Endothelial cell of umbilical vein (primary cell): ENCODE measurements around the gene RPS14. TPM values are rescaled to one million over a fixed set of nuclear protein-coding genes. Genes with fewer than 3 reads are reported as not detected.
"Not testable (repeated sequence)": the region's sequence is repeated elsewhere in the genome, so short reads cannot be mapped to it uniquely, and the experiment has no call there.

Experiments
- BruUV-seq: library from RNA; stranded (reverse); fragments of 400-500 nt; replicated peaks from 2 replicates; lab custom pipeline; 2021; lab: Mats Ljungman, UMichigan
- CTCF ChIA-PET: fragments of 300-600, 350-600 bp; sonication (Branson Sonifier 250); formaldehyde crosslinking; loops from one replicate; lab custom pipeline; 2021; ENCODE audit warnings: antibody characterized with exemption, inconsistent platforms; lab: Charles Lee
- POLR2A ChIA-PET: fragments of 300-600, 350-600 bp; sonication (Branson Sonifier 250); formaldehyde crosslinking; loops from one replicate; lab custom pipeline; 2021; ENCODE audit warnings: antibody characterized with exemption, inconsistent platforms; lab: Charles Lee
- DNase-seq: peaks from one replicate; pipeline ENCODE4 v3.0.0-alpha.2; 2011; ENCODE audit warnings: low read depth, low spot score
- FAIRE-seq: peaks from 2 replicates; lab custom pipeline; 2011; peaks lifted over from hg19 to GRCh38; lab: Jason Lieb, UNC
- H2AFZ ChIP-seq: 2 replicates; pipeline ENCODE4 v1.6.0; 2012; ENCODE audit warnings: low read depth, low read length, control low read depth, inconsistent platforms
- H3K27ac ChIP-seq: 2 replicates; pipeline ENCODE4 v1.5.1; 2011; ENCODE audit warnings: low read depth, mild to moderate bottlenecking, control low read depth, low read length, moderate library complexity; ENCODE audit not compliant: insufficient read depth
- H3K27me3 ChIP-seq, 2 experiments: 2 replicates each; pipeline versions ENCODE4 v1.6.0 to v1.6.1; 2011; ENCODE audit warnings: low read length in 2 of 2, mixed read lengths in 1 of 2; ENCODE audit not compliant: control insufficient read depth in 2 of 2, insufficient read depth in 2 of 2
- H3K36me3 ChIP-seq, 2 experiments: 2 replicates in 1 of 2; 3 replicates in 1 of 2; pipeline ENCODE4 v1.5.1; 2011; ENCODE audit warnings: low read length in 2 of 2, mild to moderate bottlenecking in 1 of 2, moderate library complexity in 1 of 2; ENCODE audit not compliant: control insufficient read depth in 2 of 2, insufficient read depth in 2 of 2; ENCODE audit errors: extremely low read depth in 1 of 2
- H3K4me1 ChIP-seq: 3 replicates; pipeline ENCODE4 v1.5.1; 2011; ENCODE audit warnings: mild to moderate bottlenecking, low read length; ENCODE audit not compliant: control insufficient read depth, insufficient read depth; ENCODE audit errors: extremely low read depth
- H3K4me2 ChIP-seq: 2 replicates; pipeline ENCODE4 v1.6.1; 2011; ENCODE audit warnings: low read length, control low read depth, mixed read lengths; ENCODE audit not compliant: insufficient read depth
- H3K4me3 ChIP-seq, 3 experiments: fragments of 200-600 bp in 1 of 3; sonication (generic), shearing (Covaris generic) in 1 of 3; replicated peaks in 1 of 3; 2 replicates each; pipeline ENCODE4 v1.5.1; 2011 to 2016; ENCODE audit warnings: control low read depth in 3 of 3, low read length in 3 of 3, mild to moderate bottlenecking in 2 of 3, inconsistent platforms in 1 of 3, low read depth in 1 of 3, moderate library complexity in 1 of 3; ENCODE audit not compliant: insufficient read depth in 1 of 3
- H3K79me2 ChIP-seq: 2 replicates; pipeline ENCODE4 v1.6.0; 2012; ENCODE audit warnings: low read length, inconsistent platforms; ENCODE audit not compliant: control insufficient read depth, insufficient read depth
- H3K9ac ChIP-seq: replicated peaks from 2 replicates; pipeline ENCODE3; 2011; ENCODE audit warnings: low read length, control low read depth; ENCODE audit not compliant: insufficient read depth; ENCODE audit errors: extremely low read depth
- H3K9me1 ChIP-seq: replicated peaks from 3 replicates; pipeline ENCODE4 v1.6.0; 2011; ENCODE audit warnings: mild to moderate bottlenecking, low read length; ENCODE audit not compliant: control insufficient read depth, insufficient read depth; ENCODE audit errors: extremely low read depth
- H3K9me3 ChIP-seq: replicated peaks from 2 replicates; pipeline ENCODE4 v1.5.1; 2012; ENCODE audit warnings: low read length, inconsistent platforms; ENCODE audit not compliant: control insufficient read depth, insufficient read depth
- H4K20me1 ChIP-seq: replicated peaks from 2 replicates; pipeline ENCODE3; 2011; ENCODE audit warnings: mild to moderate bottlenecking, low read length; ENCODE audit not compliant: control insufficient read depth, insufficient read depth; ENCODE audit errors: extremely low read depth
- EZH2 ChIP-seq: IDR thresholded peaks from 2 replicates; pipeline ENCODE4 v1.6.1; 2012; ENCODE audit warnings: borderline replicate concordance, low read depth, mild to moderate bottlenecking, moderate library complexity, low read length, inconsistent platforms; ENCODE audit not compliant: severe bottlenecking
- FOS ChIP-seq: IDR thresholded peaks from 2 replicates; pipeline ENCODE4 v1.6.1; 2011; ENCODE audit warnings: mild to moderate bottlenecking, low read length, moderate library complexity, borderline replicate concordance; ENCODE audit not compliant: insufficient read depth
- GATA2 ChIP-seq: IDR thresholded peaks from 2 replicates; pipeline ENCODE4 v1.7.0; 2011; ENCODE audit warnings: low read depth, mild to moderate bottlenecking, moderate library complexity, mixed read lengths, low read length; ENCODE audit not compliant: insufficient read length, insufficient read depth
- JUN ChIP-seq: IDR thresholded peaks from 2 replicates; pipeline ENCODE4 v1.6.1; 2011; ENCODE audit warnings: borderline replicate concordance, low read depth; ENCODE audit not compliant: insufficient read length, insufficient read depth
- MAX ChIP-seq: IDR thresholded peaks from 2 replicates; pipeline ENCODE4 v1.6.1; 2011; ENCODE audit not compliant: insufficient read depth, insufficient read length
- MYC ChIP-seq: IDR thresholded peaks from one replicate; pipeline ENCODE4 v1.6.1; 2011; ENCODE audit warnings: mild to moderate bottlenecking, low read depth, low read length
- POLR2A ChIP-seq: IDR thresholded peaks from 2 replicates; pipeline ENCODE4 v1.6.1; 2012; ENCODE audit warnings: low read depth, mild to moderate bottlenecking, control low read depth, low read length
- POLR2AphosphoS5 ChIP-seq: IDR thresholded peaks from 2 replicates; pipeline ENCODE4 v1.6.1; 2012; ENCODE audit warnings: low read depth, mild to moderate bottlenecking, control low read depth, low read length, moderate library complexity; ENCODE audit not compliant: insufficient read depth
- dilution Hi-C: fragments of 300-500 bp; cut with MboI; formaldehyde crosslinking; loops from one replicate; pipeline ENCODE4 v1.15.0; 2019; ENCODE audit warnings: low sequenced_read_pairs; ENCODE audit not compliant: extremely low pct_ligation_motif_present
- intact Hi-C: fragments of 100-400 bp; cut with micrococcal nuclease; formaldehyde crosslinking; loops from one replicate; pipeline ENCODE4 v1.10.0; 2022
- polyA plus RNA-seq, 4 experiments: library from polyadenylated mRNA; depleted of rRNA in 3 of 4; stranded (reverse) in 3 of 4; unstranded in 1 of 4; fragments of >200 nt; gene quantifications; 2 replicates each; pipeline versions ENCODE4 v1.2.1 to v1.2.3, GENCODE V29; 2011 to 2012; ENCODE audit warnings: missing spikeins in 1 of 4
- total RNA-seq: library from RNA; stranded (reverse); gene quantifications from 2 replicates; pipeline ENCODE4 v1.2.3, GENCODE V29; 2021
- TF ChIP-seq, protein P1 (sequence below), 2 donors: IDR thresholded peaks; 1 replicate in 1 of 2; 2 replicates in 1 of 2; pipeline ENCODE4 v1.5.1; 2011; ENCODE audit warnings: low read length in 2 of 2, mild to moderate bottlenecking in 2 of 2, moderate library complexity in 2 of 2, control low read depth in 1 of 2, inconsistent platforms in 1 of 2, low read depth in 1 of 2; ENCODE audit not compliant: insufficient read depth in 1 of 2; ENCODE audit errors: extremely low read depth in 1 of 2

The RPS14 gene
- total and polyA plus RNA-seq, 2 donors (not counting 3 experiments of a cell fraction or from before 2014, with no cell fraction given), result 1,852 to 5,521 TPM

DNA sequence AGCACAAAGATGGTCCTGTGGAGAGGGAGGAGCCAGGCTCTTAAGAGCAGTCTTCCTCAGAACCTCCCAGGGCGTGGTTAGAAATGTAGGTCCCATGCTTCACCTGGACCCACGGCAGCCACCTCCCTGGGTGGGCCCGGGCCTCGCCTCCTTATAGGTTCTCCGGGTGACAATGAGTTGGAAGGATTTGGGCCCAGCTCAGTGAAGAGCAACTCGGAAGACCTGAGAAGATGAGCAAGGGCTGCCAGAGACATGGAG lies 32.1 kb upstream of the RPS14 start:
- FAIRE-seq (no peak), DNase-seq (no peak)
- no peak overlapping the region for H3K9ac ChIP-seq
- no peak overlapping the region for H3K4me3 ChIP-seq
- no peaks in the 10 kb centered on the region for H3K9me1 ChIP-seq
- BruUV-seq, result no TSS peak
- H3K9me3 ChIP-seq, result no peaks in the 10 kb centered on the region
- dilution Hi-C loops, result no loop called here
- H3K79me2 ChIP-seq, result peaks cover 2% of the 10 kb centered on the region
- CTCF ChIA-PET, result interaction anchor here (1.1 kb wide), 1 partner anchor 23 kb away, joined by 3 read pairs; no protein-coding TSS in a partner anchor
- POLR2A ChIA-PET, result no interaction called here
- intact Hi-C loops, result no loop called here
- H3K36me3 ChIP-seq, result no peaks in the 10 kb centered on the region
- no peak overlapping the region for H3K4me2 ChIP-seq
- TF ChIP-seq MAX (no peak), FOS (no peak), MYC (no peak)
- H3K27ac ChIP-seq, result no peak overlapping the region
- no peak overlapping the region for H2AFZ ChIP-seq
- H3K4me1 ChIP-seq, result peaks cover 4% of the 10 kb centered on the region
- H4K20me1 ChIP-seq, result no peaks in the 10 kb centered on the region
- H3K27me3 ChIP-seq, result no peaks in the 10 kb centered on the region

- Histone ChIP-seq H3K9ac (no peak overlapping the region), H3K27ac (no peak overlapping the region), H2AFZ (no peak overlapping the region), H4K20me1 (no peaks in the 10 kb centered on the region), H3K9me1 (no peaks in the 10 kb centered on the region), H3K4me3 (no peak overlapping the region), H3K27me3 (no peaks in the 10 kb centered on the region), H3K4me2 (no peak overlapping the region), H3K79me2 (no peaks in the 10 kb centered on the region), H3K4me1 (no peaks in the 10 kb centered on the region), H3K9me3 (no peaks in the 10 kb centered on the region), H3K36me3 (no peaks in the 10 kb centered on the region)
- no peak for DNase-seq
- peak; percentile 8 for FAIRE-seq
- dilution Hi-C loops (no loop called here), intact Hi-C loops (no loop called here)
- CTCF ChIA-PET, result no interaction called here
- no TSS peak for BruUV-seq
- TF ChIP-seq EZH2 (no peak), MYC (no peak), JUN (no peak), POLR2AphosphoS5 (no peak), GATA2 (no peak), FOS (no peak), MAX (no peak), POLR2A (no peak)
- TF ChIP-seq, protein P1, sequence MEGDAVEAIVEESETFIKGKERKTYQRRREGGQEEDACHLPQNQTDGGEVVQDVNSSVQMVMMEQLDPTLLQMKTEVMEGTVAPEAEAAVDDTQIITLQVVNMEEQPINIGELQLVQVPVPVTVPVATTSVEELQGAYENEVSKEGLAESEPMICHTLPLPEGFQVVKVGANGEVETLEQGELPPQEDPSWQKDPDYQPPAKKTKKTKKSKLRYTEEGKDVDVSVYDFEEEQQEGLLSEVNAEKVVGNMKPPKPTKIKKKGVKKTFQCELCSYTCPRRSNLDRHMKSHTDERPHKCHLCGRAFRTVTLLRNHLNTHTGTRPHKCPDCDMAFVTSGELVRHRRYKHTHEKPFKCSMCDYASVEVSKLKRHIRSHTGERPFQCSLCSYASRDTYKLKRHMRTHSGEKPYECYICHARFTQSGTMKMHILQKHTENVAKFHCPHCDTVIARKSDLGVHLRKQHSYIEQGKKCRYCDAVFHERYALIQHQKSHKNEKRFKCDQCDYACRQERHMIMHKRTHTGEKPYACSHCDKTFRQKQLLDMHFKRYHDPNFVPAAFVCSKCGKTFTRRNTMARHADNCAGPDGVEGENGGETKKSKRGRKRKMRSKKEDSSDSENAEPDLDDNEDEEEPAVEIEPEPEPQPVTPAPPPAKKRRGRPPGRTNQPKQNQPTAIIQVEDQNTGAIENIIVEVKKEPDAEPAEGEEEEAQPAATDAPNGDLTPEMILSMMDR (IDR thresholded peaks at IDR 0.05; ENCODE audit: extremely low read depth in 1 of 2, insufficient read depth in 1 of 2, low read depth in 1 of 2, low read length in 2 of 2), result no peak
- POLR2A ChIA-PET, result interaction anchor here (0.8 kb wide), 1 partner anchor 21 kb away, joined by 3 read pairs; no protein-coding TSS in a partner anchor
Observed at GRCh38 chr5:150479416-150479815, 29.9 kb upstream of the RPS14 start.

- dilution Hi-C loops, BruUV-seq, H3K4me1 ChIP-seq, H3K36me3 ChIP-seq, H3K4me2 ChIP-seq, H3K9me3 ChIP-seq, H3K4me3 ChIP-seq, H3K9ac ChIP-seq, H3K27ac ChIP-seq, H2AFZ ChIP-seq, H4K20me1 ChIP-seq, intact Hi-C loops, DNase-seq, POLR2A ChIA-PET, FAIRE-seq, H3K79me2 ChIP-seq, CTCF ChIA-PET, H3K9me1 ChIP-seq, H3K27me3 ChIP-seq: not testable (repeated sequence)
Observed at GRCh38 chr5:150476568-150476967, 27.0 kb upstream of the RPS14 start.
